K562 (cell line): Measurements from ENCODE around the gene ABAT. TPM values are rescaled to one million over a fixed set of nuclear protein-coding genes. Genes with fewer than 3 reads are reported as not detected.
"Not testable (repeated sequence)": the region's sequence is repeated elsewhere in the genome, so short reads cannot be mapped to it uniquely, and the experiment has no call there.

Experiments
- ATAC-seq: fragments of 200-7000 bp; cut with Tn5 transposase; 3 replicates; pipeline ENCODE4 v1.9.1; 2020; ENCODE audit warnings: moderate library complexity
- BruUV-seq: library from RNA; stranded (reverse); fragments of 400-500 nt; replicated peaks from 2 replicates; lab custom pipeline; 2021; lab: Mats Ljungman, UMichigan
- CTCF ChIA-PET: fragments of 300-600 bp; formaldehyde crosslinking; extraction: SDS; loops from one replicate; lab custom pipeline; 2021; ENCODE audit warnings: low intra/inter-chr PET ratio; lab: Yijun Ruan, JAX
- POLR2A ChIA-PET: fragments of 300-600, 350-650 bp; sonication (Branson Sonifier 250); formaldehyde crosslinking; extraction: SDS; loops from one replicate; lab custom pipeline; 2021; ENCODE audit warnings: antibody characterized with exemption, inconsistent platforms; lab: Yijun Ruan, JAX
- DNase-seq, 4 experiments: peaks; one replicate each; pipeline versions ENCODE4 v3.0.0 to v3.0.0-alpha.2; 2011 to 2018; ENCODE audit warnings: low spot score in 3 of 4, mixed read lengths in 3 of 4; ENCODE audit errors: extremely low read depth in 1 of 4
- FAIRE-seq: peaks from 2 replicates; lab custom pipeline; 2011; peaks lifted over from hg19 to GRCh38; lab: Jason Lieb, UNC
- H2AFZ ChIP-seq: 2 replicates; pipeline ENCODE4 v1.6.0; 2011; ENCODE audit warnings: low read depth, low read length, control low read depth, inconsistent platforms
- H3K27ac ChIP-seq: fragments of 200-600 bp; 3 replicates; pipeline ENCODE4 v1.8.0; 2011; ENCODE audit warnings: low read depth, mild to moderate bottlenecking, control low read depth, inconsistent platforms, low read length, moderate library complexity, mixed read lengths; ENCODE audit errors: extremely low read depth
- H3K27me3 ChIP-seq, 2 experiments: fragments of 300-600 bp in 1 of 2; 2 replicates in 1 of 2; 3 replicates in 1 of 2; pipeline versions ENCODE4 v1.6.0 to v1.8.0; 2011; ENCODE audit warnings: inconsistent platforms in 2 of 2, low read length in 2 of 2, mild to moderate bottlenecking in 1 of 2, mixed read lengths in 1 of 2, moderate library complexity in 1 of 2; ENCODE audit not compliant: control insufficient read depth in 2 of 2, insufficient read depth in 2 of 2
- H3K36me3 ChIP-seq: fragments of 300-600 bp; 3 replicates; pipeline ENCODE4 v1.8.0; 2011; ENCODE audit warnings: mild to moderate bottlenecking, low read length, inconsistent platforms; ENCODE audit not compliant: control insufficient read depth, insufficient read depth
- H3K4me1 ChIP-seq, 2 experiments: fragments of 200-600 bp in 1 of 2; replicated peaks in 1 of 2; 2 replicates in 1 of 2; 3 replicates in 1 of 2; pipeline versions ENCODE4 v1.5.1 to v1.8.0; 2011; ENCODE audit warnings: inconsistent platforms in 2 of 2, low read length in 2 of 2, mild to moderate bottlenecking in 1 of 2, mixed read lengths in 1 of 2, moderate library complexity in 1 of 2; ENCODE audit not compliant: control insufficient read depth in 2 of 2, insufficient read depth in 2 of 2
- H3K4me2 ChIP-seq: 2 replicates; pipeline ENCODE4 v1.6.1; 2011; ENCODE audit warnings: low read length, control low read depth, inconsistent platforms, mixed read lengths; ENCODE audit not compliant: insufficient read depth
- H3K4me3 ChIP-seq: fragments of 200-600 bp; sonication (generic), shearing (Covaris generic); 2 replicates; pipeline ENCODE4 v1.5.1; 2016; ENCODE audit warnings: control low read depth, inconsistent platforms
- H3K79me2 ChIP-seq: fragments of 200-600 bp; 3 replicates; pipeline ENCODE4 v1.8.0; 2011; ENCODE audit warnings: low read length, inconsistent platforms; ENCODE audit not compliant: control insufficient read depth, insufficient read depth
- H3K9ac ChIP-seq, 2 experiments: 2 replicates each; pipeline versions ENCODE4 v1.6.0 to v1.6.1; 2011; ENCODE audit warnings: low read depth in 2 of 2, low read length in 2 of 2, control low read depth in 1 of 2, inconsistent platforms in 1 of 2, mild to moderate bottlenecking in 1 of 2, mixed read lengths in 1 of 2; ENCODE audit not compliant: insufficient read depth in 1 of 2
- H3K9me1 ChIP-seq: one replicate; pipeline ENCODE4 v1.6.0; 2011; ENCODE audit warnings: inconsistent platforms, mild to moderate bottlenecking, low read length, moderate library complexity; ENCODE audit not compliant: control insufficient read depth, insufficient read depth
- H3K9me3 ChIP-seq: replicated peaks from 2 replicates; pipeline ENCODE4 v1.5.1; 2011; ENCODE audit warnings: low read depth, low read length, inconsistent platforms; ENCODE audit not compliant: control insufficient read depth, insufficient read depth
- H4K20me1 ChIP-seq: replicated peaks from 2 replicates; pipeline ENCODE4 v1.6.1; 2011; ENCODE audit warnings: low read length, inconsistent platforms, mixed read lengths; ENCODE audit not compliant: control insufficient read depth, insufficient read depth
- FOXJ2 ChIP-seq: fragments of 200-800 bp; sonication (Bioruptor generic); IDR thresholded peaks from 2 replicates; pipeline ENCODE4 v1.6.1; 2016; ENCODE audit warnings: missing genetic modification characterization, missing compliant biosample characterization
- GTF2A2 ChIP-seq: IDR thresholded peaks from 2 replicates; pipeline ENCODE4 v1.6.1; 2016; ENCODE audit warnings: mild to moderate bottlenecking, missing genetic modification characterization, missing compliant biosample characterization
- KAT2B ChIP-seq: IDR thresholded peaks from one replicate; pipeline ENCODE4 v1.6.1; 2012; ENCODE audit warnings: low read depth, mild to moderate bottlenecking, control low read depth, inconsistent platforms, low read length, moderate library complexity
- KLF10 ChIP-seq: fragments of 250-450 bp; sonication (Bioruptor Pico); IDR thresholded peaks from 2 replicates; pipeline ENCODE4 v1.6.1; 2021; ENCODE audit warnings: matching md5 sums
- NCOA4 ChIP-seq: fragments of 450-650 bp; IDR thresholded peaks from 2 replicates; pipeline ENCODE4 v1.6.1; 2018; ENCODE audit warnings: mild to moderate bottlenecking; ENCODE audit not compliant: partially characterized antibody
- PURB ChIP-seq: sonication (generic); formaldehyde crosslinking; IDR thresholded peaks from 2 replicates; pipeline ENCODE4 v1.9.0; 2021; ENCODE audit warnings: low read depth, mild to moderate bottlenecking, missing genetic modification reagents
- SNRNP70 ChIP-seq: fragments of 200-400 bp; formaldehyde crosslinking; optimal IDR thresholded peaks from 2 replicates; pipeline ENCODE3; 2017; ENCODE audit warnings: low read depth, low read length
- ZNF316 ChIP-seq: fragments of 450-650 bp; IDR thresholded peaks from 2 replicates; pipeline ENCODE4 v1.6.1; 2016
- WGBS: fragments of 100-300 bp; shearing (Covaris generic); methylation state at CpG from one replicate; pipeline ENCODE4 v1.1.6; 2016; ENCODE audit warnings: low coverage, mixed read lengths; ENCODE audit not compliant: insufficient coverage; ENCODE audit errors: missing lambda C conversion rate; 5-methylcytosine and 5-hydroxymethylcytosine counted together
- in situ Hi-C: fragments of 300-500 bp; cut with MboI; formaldehyde crosslinking; loops from 4 replicates; pipeline ENCODE4 v1.15.0; 2018; ENCODE audit warnings: inconsistent platforms, mixed read lengths
- intact Hi-C: fragments of 100-400 bp; cut with micrococcal nuclease; formaldehyde crosslinking; loops from 2 replicates; pipeline ENCODE4 v1.14.2; 2022
- polyA plus RNA-seq, 8 experiments: library from polyadenylated mRNA; depleted of rRNA in 4 of 8; stranded (reverse) in 5 of 8; unstranded in 3 of 8; fragments of >200 nt; fragmentation: Nextera tagmentation in 2 of 8; fragmentation: Illumina TruSeq in 1 of 8; extraction: Ambion mirVana in 2 of 8; extraction: Trizol in 1 of 8; gene quantifications; 2 replicates each; pipeline versions ENCODE4 v1.2.1 to v1.2.3, GENCODE V29; 2011 to 2014; ENCODE audit warnings: inconsistent platforms in 1 of 8, missing spikeins in 1 of 8
- total RNA-seq, 7 experiments: library from RNA; depleted of rRNA in 6 of 7; stranded (reverse); fragments of >200 nt in 6 of 7; fragmentation: Illumina TruSeq in 2 of 7; extraction: Trizol in 2 of 7; gene quantifications; 2 replicates each; pipeline versions ENCODE4 v1.2.1 to v1.2.3, GENCODE V29; 2011 to 2021; ENCODE audit warnings: low replicate concordance in 1 of 7
- TF ChIP-seq, protein P1 (sequence below): fragments of 250-450 bp; sonication (Bioruptor Pico); IDR thresholded peaks from 2 replicates; pipeline ENCODE4 v1.5.0; 2022; ENCODE audit warnings: mild to moderate bottlenecking
- TF ChIP-seq, protein P2 (sequence below): sonication (generic); formaldehyde crosslinking; IDR thresholded peaks from 2 replicates; pipeline ENCODE4 v1.4.0; 2020; ENCODE audit warnings: mild to moderate bottlenecking, missing genetic modification reagents

ABAT gene
- total and polyA plus RNA-seq, 9 of the 15 experiments (the other 6 are each of a cell fraction or from before 2014, with no cell fraction given) = 0.01 to 0.49 (median 0.10) TPM

DNA sequence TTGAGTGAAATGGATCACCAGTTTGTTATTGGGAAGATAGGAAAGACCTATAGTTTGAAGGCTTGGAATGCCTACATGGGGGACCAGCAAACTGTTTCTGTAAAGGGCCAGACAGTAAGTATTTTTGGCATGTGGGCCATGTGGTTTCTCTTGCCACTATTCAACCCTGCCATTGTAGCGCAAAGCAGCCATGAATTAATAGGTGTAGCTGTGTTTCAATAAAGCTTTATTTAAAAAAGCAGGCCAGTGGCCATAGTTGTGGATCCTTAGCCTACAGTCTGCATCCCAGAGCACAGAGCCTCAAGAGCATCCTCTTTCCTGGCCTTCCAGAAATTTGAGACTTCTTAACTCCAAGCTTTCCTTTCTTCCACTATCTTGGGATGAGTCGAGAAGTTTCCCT lies 29.3 kb downstream of the ABAT start (continued):
- no peak for TF ChIP-seq SNRNP70
- TF ChIP-seq NCOA4 = no peak

DNA sequence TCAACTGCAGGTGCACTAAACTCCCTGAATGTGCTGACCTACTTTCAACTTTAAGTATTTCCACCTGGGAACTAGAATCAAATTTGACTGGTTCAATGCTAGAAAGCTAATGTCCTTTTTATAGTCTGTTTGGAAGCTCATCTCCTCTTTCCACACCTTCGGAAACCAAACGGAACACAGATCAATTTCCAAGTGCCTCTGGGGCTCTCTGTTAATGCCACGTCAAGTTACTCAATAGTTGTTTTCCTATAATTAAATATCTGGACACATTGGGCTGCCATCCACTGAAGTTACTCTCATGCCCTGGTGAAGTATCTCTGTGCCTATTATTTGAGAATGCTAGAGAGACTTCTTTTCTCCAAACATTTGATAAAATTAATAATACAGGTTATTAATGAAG lies 29.7 kb downstream of the ABAT start:
- no peaks in the 10 kb centered on the region for H3K9me3 ChIP-seq
- no peaks in the 10 kb centered on the region for H3K79me2 ChIP-seq
- BruUV-seq = no TSS peak
- H4K20me1 ChIP-seq = no peaks in the 10 kb centered on the region
- peaks cover 4 to 20% of the 10 kb centered on the region in 2 experiments; a peak in 4 of 5 replicates for H3K27me3 ChIP-seq
- ATAC-seq = no peak
- no peak overlapping the region for H3K4me3 ChIP-seq
- WGBS = 0% methylated on average over 3 of the region's 3 CpGs
- H3K4me2 ChIP-seq = no peak overlapping the region
- ChIA-PET POLR2A (no interaction called here), CTCF (no interaction called here)
- H3K9me1 ChIP-seq = no peaks in the 10 kb centered on the region
- in situ Hi-C loops = no loop called here
- no peak for FAIRE-seq
- H2AFZ ChIP-seq = no peak overlapping the region
- TF ChIP-seq KLF10 (no peak), GTF2A2 (tag) (no peak), FOXJ2 (tag) (no peak), PURB (CRISPR knock-in tag) (no peak), KAT2B (no peak), ZNF316 (no peak)
- TF ChIP-seq, protein P1, sequence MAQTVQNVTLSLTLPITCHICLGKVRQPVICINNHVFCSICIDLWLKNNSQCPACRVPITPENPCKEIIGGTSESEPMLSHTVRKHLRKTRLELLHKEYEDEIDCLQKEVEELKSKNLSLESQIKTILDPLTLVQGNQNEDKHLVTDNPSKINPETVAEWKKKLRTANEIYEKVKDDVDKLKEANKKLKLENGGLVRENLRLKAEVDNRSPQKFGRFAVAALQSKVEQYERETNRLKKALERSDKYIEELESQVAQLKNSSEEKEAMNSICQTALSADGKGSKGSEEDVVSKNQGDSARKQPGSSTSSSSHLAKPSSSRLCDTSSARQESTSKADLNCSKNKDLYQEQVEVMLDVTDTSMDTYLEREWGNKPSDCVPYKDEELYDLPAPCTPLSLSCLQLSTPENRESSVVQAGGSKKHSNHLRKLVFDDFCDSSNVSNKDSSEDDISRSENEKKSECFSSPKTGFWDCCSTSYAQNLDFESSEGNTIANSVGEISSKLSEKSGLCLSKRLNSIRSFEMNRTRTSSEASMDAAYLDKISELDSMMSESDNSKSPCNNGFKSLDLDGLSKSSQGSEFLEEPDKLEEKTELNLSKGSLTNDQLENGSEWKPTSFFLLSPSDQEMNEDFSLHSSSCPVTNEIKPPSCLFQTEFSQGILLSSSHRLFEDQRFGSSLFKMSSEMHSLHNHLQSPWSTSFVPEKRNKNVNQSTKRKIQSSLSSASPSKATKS (CRISPR knock-in tag) = no peak
- TF ChIP-seq, protein P2, sequence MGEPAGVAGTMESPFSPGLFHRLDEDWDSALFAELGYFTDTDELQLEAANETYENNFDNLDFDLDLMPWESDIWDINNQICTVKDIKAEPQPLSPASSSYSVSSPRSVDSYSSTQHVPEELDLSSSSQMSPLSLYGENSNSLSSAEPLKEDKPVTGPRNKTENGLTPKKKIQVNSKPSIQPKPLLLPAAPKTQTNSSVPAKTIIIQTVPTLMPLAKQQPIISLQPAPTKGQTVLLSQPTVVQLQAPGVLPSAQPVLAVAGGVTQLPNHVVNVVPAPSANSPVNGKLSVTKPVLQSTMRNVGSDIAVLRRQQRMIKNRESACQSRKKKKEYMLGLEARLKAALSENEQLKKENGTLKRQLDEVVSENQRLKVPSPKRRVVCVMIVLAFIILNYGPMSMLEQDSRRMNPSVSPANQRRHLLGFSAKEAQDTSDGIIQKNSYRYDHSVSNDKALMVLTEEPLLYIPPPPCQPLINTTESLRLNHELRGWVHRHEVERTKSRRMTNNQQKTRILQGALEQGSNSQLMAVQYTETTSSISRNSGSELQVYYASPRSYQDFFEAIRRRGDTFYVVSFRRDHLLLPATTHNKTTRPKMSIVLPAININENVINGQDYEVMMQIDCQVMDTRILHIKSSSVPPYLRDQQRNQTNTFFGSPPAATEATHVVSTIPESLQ = no peak
- H3K9ac ChIP-seq = no peak overlapping the region
- H3K27ac ChIP-seq = no peak overlapping the region
- no peaks in the 10 kb centered on the region for H3K36me3 ChIP-seq
- no peaks in the 10 kb centered on the region for H3K4me1 ChIP-seq
- intact Hi-C loops = no loop called here
- DNase-seq = no peak

DNA sequence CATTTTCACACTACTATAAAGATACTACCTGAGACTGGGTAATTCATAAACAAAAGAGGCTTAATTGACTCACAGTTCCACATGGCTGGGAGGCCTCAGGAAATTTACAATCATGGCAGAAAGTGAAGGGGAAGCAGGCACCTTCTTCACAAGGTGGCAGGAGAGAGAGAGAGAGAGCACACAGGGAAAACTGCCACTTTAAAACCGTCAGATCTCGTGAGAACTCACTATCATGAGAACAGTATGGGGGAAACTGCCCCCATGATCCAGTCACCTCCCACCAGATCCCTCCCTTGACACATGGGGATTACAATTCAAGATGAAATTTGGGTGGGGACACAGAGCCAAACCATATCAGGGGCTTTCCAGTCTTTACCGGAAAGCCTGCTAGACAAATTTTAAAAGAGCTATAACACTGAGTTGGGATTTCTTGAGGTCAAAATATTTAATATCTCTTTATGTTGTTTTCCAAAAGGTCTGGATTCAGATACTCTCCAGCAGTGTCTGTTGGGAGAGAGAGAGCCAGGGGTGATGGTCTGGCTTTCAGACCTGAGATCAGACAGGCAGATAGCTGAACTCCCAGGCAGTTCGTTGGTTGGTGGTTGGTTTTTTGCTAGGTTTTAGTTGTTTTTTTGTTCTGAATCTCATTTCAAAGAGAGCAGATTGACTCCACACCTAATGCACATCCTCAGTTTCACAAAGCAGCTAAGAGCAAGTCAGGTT lies 30.8 kb downstream of the ABAT start:
- H3K9me1 ChIP-seq, FAIRE-seq, H3K4me2 ChIP-seq, H3K27ac ChIP-seq, H3K36me3 ChIP-seq, DNase-seq, BruUV-seq, in situ Hi-C loops, H3K4me1 ChIP-seq, H3K4me3 ChIP-seq, ATAC-seq, intact Hi-C loops, H2AFZ ChIP-seq, H3K9me3 ChIP-seq, CTCF ChIA-PET, H4K20me1 ChIP-seq, H3K9ac ChIP-seq, H3K79me2 ChIP-seq: not testable (repeated sequence)
- POLR2A ChIA-PET = interaction anchor here (0.6 kb wide), 1 partner anchor 209 kb away, joined by 3 read pairs; no protein-coding TSS in a partner anchor
- H3K27me3 ChIP-seq = peaks cover 4 to 17% of the 10 kb centered on the region in 2 experiments; a peak in 4 of 5 replicates
- WGBS = 1% methylated on average over 4 of the region's 4 CpGs
